ENCODE results near the gene PIGS. TPM values are rescaled to one million over a fixed set of nuclear protein-coding genes. Genes with fewer than 3 reads are reported as not detected.

Gene PIGS
- total and polyA plus RNA-seq, 9 of the 15 experiments (the other 6 are each of a cell fraction or from before 2014, with no cell fraction given): 47.5 to 138 (median 57.6) TPM

GRCh38 chr17:28580959-28581358, 9.6 kb upstream of the PIGS start:
- BruUV-seq (replicated peaks): no TSS peak
- H3K9me1 ChIP-seq (ENCODE audit: control insufficient read depth, insufficient read depth, low read length): peaks cover 3% of the 10 kb centered on the region
- no peak overlapping the region for H3K4me3 ChIP-seq
- intact Hi-C loops (cut with micrococcal nuclease) (no loop called here), in situ Hi-C loops (cut with MboI) (no loop called here)
- ChIA-PET POLR2A (interaction anchor here (1.2 to 16.7 kb wide), 2 partner anchors 10 to 14 kb away, joined by 6 to 274 read pairs; partner anchors contain the start of genes PIGS and SPAG5), CTCF (ENCODE audit: low intra/inter-chr PET ratio) (no interaction called here)
- H3K27me3 ChIP-seq (ENCODE audit: control insufficient read depth in 2 of 2, insufficient read depth in 2 of 2, low read length in 2 of 2): no peaks in the 10 kb centered on the region
- peaks cover 10 to 15% of the 10 kb centered on the region in 2 experiments for H3K4me1 ChIP-seq (replicated peaks in 1 of 2; ENCODE audit: control insufficient read depth in 2 of 2, insufficient read depth in 2 of 2, low read length in 2 of 2)
- DNase-seq (ENCODE audit: extremely low read depth in 1 of 4, low spot score in 3 of 4) (no peak), ATAC-seq (no peak), FAIRE-seq (no peak)
- 100% methylated on average over 3 of the region's 3 CpGs for WGBS (ENCODE audit: insufficient coverage, low coverage, missing lambda C conversion rate)
- no peak overlapping the region for H3K9ac ChIP-seq (ENCODE audit: insufficient read depth in 1 of 2, low read depth in 2 of 2, low read length in 2 of 2)
- no peaks in the 10 kb centered on the region for H3K9me3 ChIP-seq (replicated peaks; ENCODE audit: control insufficient read depth, insufficient read depth, low read depth, low read length)
- peaks cover 9% of the 10 kb centered on the region for H3K79me2 ChIP-seq (ENCODE audit: control insufficient read depth, insufficient read depth, low read length)
- no peak overlapping the region for H3K27ac ChIP-seq (ENCODE audit: extremely low read depth, low read depth, low read length)
- TF ChIP-seq MCM7 (IDR thresholded peaks at IDR 0.05) (no peak), THRB (CRISPR knock-in tag; conservative IDR thresholded peaks at IDR 0.05) (no peak), ARNT (IDR thresholded peaks at IDR 0.05) (no peak), NFIC (IDR thresholded peaks at IDR 0.05) (peak; percentile 42; the same call in 1 of the 2 replicates), IRF1 (CRISPR knock-in tag; IDR thresholded peaks at IDR 0.05; ENCODE audit: borderline replicate concordance) (no peak), ZBTB40 (IDR thresholded peaks at IDR 0.05) (peak; percentile 94), ZBTB40 (CRISPR knock-in tag; IDR thresholded peaks at IDR 0.05) (peak; percentile 71), HMGXB4 (CRISPR knock-in tag; IDR thresholded peaks at IDR 0.05) (no peak)
- 0 out of 2 replicates have a peak, but pooled peaks cover under 1% of the 10 kb centered on the region for H4K20me1 ChIP-seq (replicated peaks; ENCODE audit: control insufficient read depth, insufficient read depth, low read length)
- no peak overlapping the region for H3K4me2 ChIP-seq (ENCODE audit: insufficient read depth, low read length)
- peaks cover 85% of the 10 kb centered on the region for H3K36me3 ChIP-seq (ENCODE audit: control insufficient read depth, insufficient read depth, low read length)
- no peak overlapping the region for H2AFZ ChIP-seq (ENCODE audit: low read depth, low read length)
